ENCODE results near the gene ANXA10.

- TF ChIP-seq CTCF (conservative IDR thresholded peaks at IDR 0.05; ENCODE audit: low read depth, low read length) (peak; percentile 66), POLR2A (IDR thresholded peaks at IDR 0.05; ENCODE audit: low read depth, low read length) (no peak), USF2 (IDR thresholded peaks at IDR 0.05; ENCODE audit: low read depth, low read length) (no peak), ELK1 (IDR thresholded peaks at IDR 0.05; ENCODE audit: borderline replicate concordance, low read depth, low read length) (no peak), MAFK (IDR thresholded peaks at IDR 0.05; ENCODE audit: low read depth, low read length) (no peak), CEBPB (IDR thresholded peaks at IDR 0.05; ENCODE audit: low read depth, low read length) (no peak), MAZ (IDR thresholded peaks at IDR 0.05; ENCODE audit: borderline replicate concordance, low read depth, low read length) (no peak), BHLHE40 (IDR thresholded peaks at IDR 0.05; ENCODE audit: low read depth, low read length) (no peak), SMC3 (IDR thresholded peaks at IDR 0.05; ENCODE audit: low read depth, low read length) (peak; percentile 62)
These were observed 91.6 kb downstream of the ANXA10 start for GRCh38 chr4:168183717-168184571.
